Measurements from ENCODE around the gene SZRD1.

- no peak for TF ChIP-seq GATA3 (IDR thresholded peaks at IDR 0.05; ENCODE audit: low read depth, low read length)
- no peak for TF ChIP-seq GATA2 (IDR thresholded peaks at IDR 0.05; ENCODE audit: low read depth, low read length)
Observed at GRCh38 chr1:16445052-16445451, 78.0 kb downstream of the SZRD1 start.
